GM18507 (cell line): ENCODE data around the gene FAM236A.
"Not testable (repeated sequence)": the region's sequence is repeated elsewhere in the genome, so short reads cannot be mapped to it uniquely, and the experiment has no call there.

Source experiments
- DNase-seq: peaks from one replicate; pipeline ENCODE4 v3.0.0; 2011; ENCODE audit warnings: low read depth; ENCODE audit not compliant: insufficient read length; ENCODE audit errors: extremely low spot score
- FAIRE-seq: peaks from 2 replicates; lab custom pipeline; 2011; peaks lifted over from hg19 to GRCh38; lab: Jason Lieb, UNC

The FAM236A gene

GRCh38 chrX:72937906-72938305 lies at the start of gene FAM236A:
Gene FAM236A (plus strand): TSS chrX:72938206. CDS start chrX:72938263, 57 bp downstream.
- not testable (repeated sequence) for DNase-seq, FAIRE-seq

DNA sequence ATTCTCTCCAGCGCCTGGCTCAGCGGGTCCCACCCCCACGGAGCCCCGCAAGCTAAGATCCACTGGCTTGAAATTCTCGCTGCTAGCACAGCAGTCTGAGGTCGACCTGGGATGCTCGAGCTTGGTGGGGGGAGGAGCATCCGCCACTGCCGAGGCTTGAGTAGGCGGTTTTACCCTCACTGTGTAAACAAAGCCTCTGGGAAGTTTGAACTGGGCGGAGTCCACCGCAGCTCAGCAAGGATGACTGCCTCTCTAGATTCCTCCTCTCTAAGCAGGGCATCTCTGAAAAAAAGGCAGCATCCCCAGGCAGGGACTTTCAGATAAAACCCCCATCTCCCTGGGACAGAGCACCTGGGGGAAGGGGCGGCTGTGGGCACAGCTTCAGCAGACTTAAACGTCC lies 48.3 kb upstream of the FAM236A start:
- not testable (repeated sequence) for DNase-seq, FAIRE-seq

DNA sequence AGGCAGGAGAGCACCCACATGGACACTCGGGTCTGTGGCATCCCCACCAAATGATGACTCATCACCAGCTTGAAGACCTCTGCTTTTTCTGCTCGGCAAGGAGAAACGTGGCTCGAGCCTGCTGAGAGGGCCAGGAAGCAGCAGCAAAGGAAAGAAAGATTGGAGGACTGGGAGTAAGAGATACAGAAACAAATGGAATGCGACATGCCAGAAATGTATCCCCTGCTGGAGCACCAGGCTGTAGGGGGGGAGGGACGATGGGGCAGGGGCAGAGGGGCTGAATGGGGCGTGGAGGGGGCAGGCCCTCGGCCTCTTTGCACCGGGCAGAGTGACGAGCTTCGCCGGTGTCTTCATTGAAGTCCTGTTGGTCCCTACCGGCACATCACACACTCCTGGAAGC lies 25.7 kb upstream of the FAM236A start, which contains the start of gene FAM236C:
FAM236C (plus strand) TSS at position 301 of the 400 bp plus-strand sequence. CDS start 100 bp downstream, outside the sequence.
- not testable (repeated sequence) for FAIRE-seq

GRCh38 chrX:72916096-72916495 lies 21.9 kb upstream of the FAM236A start:
- FAIRE-seq: not testable (repeated sequence)

More for the DNA sequence above, 25.7 kb upstream of the FAM236A start, which contains the start of gene FAM236C:
- DNase-seq: not testable (repeated sequence)

DNA sequence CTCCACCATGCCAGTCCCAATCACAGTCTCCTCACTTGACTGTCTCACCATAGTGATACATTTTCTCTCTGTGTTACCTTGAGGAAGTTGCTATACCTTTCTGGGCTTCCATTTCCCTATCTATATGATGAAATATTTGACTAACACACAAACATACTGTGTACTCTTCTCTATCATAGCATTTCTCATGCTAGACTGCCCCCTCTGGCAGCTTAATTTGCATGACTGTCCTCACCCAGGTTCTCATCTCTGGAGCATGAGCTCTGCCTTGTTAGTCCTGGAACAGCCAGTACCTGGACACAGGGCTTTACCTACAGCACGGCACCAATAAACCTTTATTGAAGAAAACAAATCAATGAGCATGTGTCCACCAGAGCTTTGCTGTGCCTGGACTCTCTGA lies 5.7 kb upstream of the FAM236A start:
- FAIRE-seq: not testable (repeated sequence)

More at GRCh38 chrX:72916096-72916495, 21.9 kb upstream of the FAM236A start:
- not testable (repeated sequence) for DNase-seq

DNA sequence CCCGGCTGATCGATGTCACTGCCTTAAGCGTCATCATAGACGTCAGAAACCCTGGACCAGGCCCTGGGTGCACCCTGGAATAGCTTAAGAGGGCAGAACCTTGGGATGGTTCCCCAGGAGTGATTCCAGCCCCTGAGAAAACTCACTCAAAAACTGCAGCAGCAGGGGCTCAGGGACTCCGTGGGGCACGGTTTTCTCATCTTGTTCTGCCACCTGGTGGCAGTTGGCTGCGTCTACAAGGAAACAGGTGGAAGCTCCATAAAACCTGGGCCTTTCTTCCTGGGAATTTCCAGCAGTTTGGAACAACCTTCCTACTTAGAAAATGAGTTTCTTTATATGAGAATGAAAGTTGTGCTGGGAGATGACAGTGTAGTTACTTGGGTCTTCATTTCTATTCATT lies 1.6 kb upstream of the FAM236A start:
- DNase-seq: not testable (repeated sequence)
- FAIRE-seq: peak; percentile 86

More for the DNA sequence above, 5.7 kb upstream of the FAM236A start:
- DNase-seq: not testable (repeated sequence)

GRCh38 chrX:72936882-72937455 lies 1.0 kb upstream of the FAM236A start:
- FAIRE-seq: peak; percentile 62
- DNase-seq: not testable (repeated sequence)

DNA sequence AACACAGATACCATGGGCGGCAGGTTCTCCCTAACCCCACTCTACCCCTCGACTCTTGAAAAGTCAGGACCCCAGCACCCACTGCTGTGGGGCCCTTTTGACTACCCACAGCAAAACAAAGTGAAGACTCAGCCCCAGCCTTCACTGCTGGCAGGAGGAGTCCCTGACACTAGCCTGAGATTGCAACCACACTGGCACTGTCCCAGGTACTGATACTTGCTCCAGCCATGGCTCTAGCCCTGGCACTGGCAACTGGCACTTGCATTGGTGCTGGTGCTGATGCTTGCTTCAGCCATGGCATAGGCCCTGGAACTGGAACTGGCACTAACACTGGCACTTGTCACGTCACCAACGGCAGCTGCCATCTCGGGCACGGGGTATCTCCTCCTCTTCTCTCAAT lies 4.3 kb downstream of the FAM236A start:
- not testable (repeated sequence) for FAIRE-seq, DNase-seq

GRCh38 chrX:72943035-72943818 lies 5.2 kb downstream of the FAM236A start:
- FAIRE-seq: peak; percentile 86

GRCh38 chrX:72943819-72944169 lies 5.8 kb downstream of the FAM236A start, which contains the start of gene DMRTC1:
Gene DMRTC1 (minus strand): TSS chrX:72943837. CDS start chrX:72875694, 68,143 bp downstream.
- not testable (repeated sequence) for DNase-seq
- FAIRE-seq: peak; percentile 86

More at GRCh38 chrX:72943035-72943818, 5.2 kb downstream of the FAM236A start:
- not testable (repeated sequence) for DNase-seq

GRCh38 chrX:72959971-72960370 lies 22.0 kb downstream of the FAM236A start:
- not testable (repeated sequence) for DNase-seq, FAIRE-seq

- not testable (repeated sequence) for FAIRE-seq, DNase-seq
Measured at GRCh38 chrX:72971859-72972258, 33.9 kb downstream of the FAM236A start.

GRCh38 chrX:72974885-72975284 lies 36.9 kb downstream of the FAM236A start:
- FAIRE-seq, DNase-seq: not testable (repeated sequence)

GRCh38 chrX:72980894-72981469 lies 43.0 kb downstream of the FAM236A start:
- FAIRE-seq, DNase-seq: not testable (repeated sequence)
